SJCRH30 (cell line): Measurements from ENCODE around the gene TAS2R5. TPM values are rescaled to one million over a fixed set of nuclear protein-coding genes. Genes with fewer than 3 reads are reported as not detected.

Experiments used
- DNase-seq, 2 experiments: peaks; one replicate each; pipeline ENCODE4 v3.0.0-alpha.2; 2015 to 2020
- H3K27ac ChIP-seq: fragments of 250-450 bp; sonication (Bioruptor Pico); 2 replicates; pipeline ENCODE4 v1.5.1; 2020; ENCODE audit warnings: mild to moderate bottlenecking, moderate library complexity
- H3K27me3 ChIP-seq: fragments of 250-450 bp; sonication (Bioruptor Pico); 2 replicates; pipeline ENCODE4 v1.5.1; 2020; ENCODE audit warnings: mild to moderate bottlenecking, moderate library complexity
- H3K36me3 ChIP-seq: fragments of 250-450 bp; sonication (Bioruptor Pico); 2 replicates; pipeline ENCODE4 v1.5.1; 2020; ENCODE audit warnings: mild to moderate bottlenecking, moderate library complexity
- H3K4me1 ChIP-seq: fragments of 250-450 bp; sonication (Bioruptor Pico); 2 replicates; pipeline ENCODE4 v1.5.1; 2020; ENCODE audit warnings: mild to moderate bottlenecking, moderate library complexity
- H3K4me3 ChIP-seq: fragments of 250-450 bp; sonication (Bioruptor Pico); 2 replicates; pipeline ENCODE4 v1.5.1; 2020; ENCODE audit warnings: mild to moderate bottlenecking, moderate library complexity
- H3K9me3 ChIP-seq: fragments of 250-450 bp; sonication (Bioruptor Pico); replicated peaks from 2 replicates; pipeline ENCODE4 v1.5.1; 2020; ENCODE audit warnings: mild to moderate bottlenecking, moderate library complexity
- total RNA-seq: library from RNA; depleted of rRNA; stranded (reverse); fragments of >200 nt; shearing (Covaris generic); gene quantifications from 2 replicates; pipeline ENCODE4 v1.2.3, GENCODE V29; 2014; rRNA removed

TAS2R5 gene
- total RNA-seq, 1 experiment from 2014 or later: 0.18 TPM

DNA sequence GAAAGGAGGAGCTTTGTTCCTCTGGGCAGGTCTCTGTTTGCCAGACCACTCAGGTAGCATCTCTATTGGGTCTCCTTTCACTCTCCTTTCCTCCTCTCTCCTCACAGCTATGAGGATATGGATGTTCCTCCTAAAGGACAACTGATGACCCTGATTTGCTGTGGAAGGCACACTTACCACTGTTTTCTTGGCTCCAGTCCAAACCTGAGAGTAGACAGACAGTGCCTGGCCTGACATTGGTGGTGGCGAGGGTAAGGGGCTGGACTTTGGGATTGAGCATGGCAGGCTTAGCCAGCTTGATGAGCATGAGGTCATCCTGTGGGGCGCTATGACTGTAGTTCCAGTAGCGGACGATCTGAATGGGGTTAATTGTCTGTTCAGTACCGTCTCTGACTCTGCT is 47.7 kb downstream of the TAS2R5 start:
- H3K4me3 ChIP-seq: no peak overlapping the region
- H3K36me3 ChIP-seq: no peaks in the 10 kb centered on the region
- H3K27ac ChIP-seq: no peak overlapping the region
- peak in 1 of 2 experiments; percentile 16 for DNase-seq
- no peaks in the 10 kb centered on the region for H3K4me1 ChIP-seq
- no peaks in the 10 kb centered on the region for H3K9me3 ChIP-seq
- no peaks in the 10 kb centered on the region for H3K27me3 ChIP-seq

DNA sequence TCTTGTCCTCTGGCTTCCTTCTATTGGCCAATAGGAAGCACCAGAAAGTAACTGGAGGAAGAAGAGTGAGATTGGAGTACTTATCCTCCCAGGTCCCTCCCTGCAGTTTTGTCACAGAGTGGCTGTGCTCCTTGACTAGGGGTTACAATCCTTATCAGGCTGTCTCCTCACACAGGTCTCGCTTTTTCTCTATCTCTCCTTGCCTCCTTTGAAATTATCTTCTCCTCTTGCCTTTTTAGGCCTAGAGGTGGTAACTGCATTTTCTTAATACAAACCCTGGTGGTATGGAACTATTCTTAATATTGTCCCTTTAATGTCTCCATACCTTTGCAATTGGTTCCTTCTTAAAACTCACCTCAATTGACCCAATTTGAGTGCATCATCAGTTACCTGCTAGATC is 48.6 kb downstream of the TAS2R5 start:
- no peaks in the 10 kb centered on the region for H3K4me1 ChIP-seq

DNA sequence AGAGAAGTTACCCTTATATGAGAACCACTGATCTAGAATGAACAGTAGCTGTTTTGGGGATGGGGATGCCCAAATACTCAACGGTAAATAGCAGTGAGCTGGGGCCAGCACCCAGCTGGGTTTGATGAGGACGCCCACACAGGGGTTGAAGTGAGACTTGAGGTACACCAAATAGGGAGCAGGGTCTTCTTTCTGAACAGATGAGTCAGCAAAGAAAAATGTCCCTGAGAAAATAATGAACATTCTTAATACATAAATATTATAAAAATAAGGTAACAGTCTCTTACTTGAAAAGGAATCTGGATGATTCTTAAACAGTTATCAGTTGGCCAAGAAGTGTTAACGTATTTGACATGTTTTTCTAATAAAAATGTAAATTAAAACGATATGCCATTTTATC is 49.2 kb downstream of the TAS2R5 start:
- H3K36me3 ChIP-seq: no peaks in the 10 kb centered on the region
- no peaks in the 10 kb centered on the region for H3K4me1 ChIP-seq
- no peaks in the 10 kb centered on the region for H3K9me3 ChIP-seq
- no peak for DNase-seq
- no peaks in the 10 kb centered on the region for H3K27me3 ChIP-seq
- H3K4me3 ChIP-seq: no peak overlapping the region
- no peak overlapping the region for H3K27ac ChIP-seq

More for the DNA sequence above, 48.6 kb downstream of the TAS2R5 start:
- Histone ChIP-seq H3K9me3 (no peaks in the 10 kb centered on the region), H3K36me3 (no peaks in the 10 kb centered on the region), H3K27me3 (no peaks in the 10 kb centered on the region), H3K27ac (no peak overlapping the region), H3K4me3 (no peak overlapping the region)
- no peak for DNase-seq

DNA sequence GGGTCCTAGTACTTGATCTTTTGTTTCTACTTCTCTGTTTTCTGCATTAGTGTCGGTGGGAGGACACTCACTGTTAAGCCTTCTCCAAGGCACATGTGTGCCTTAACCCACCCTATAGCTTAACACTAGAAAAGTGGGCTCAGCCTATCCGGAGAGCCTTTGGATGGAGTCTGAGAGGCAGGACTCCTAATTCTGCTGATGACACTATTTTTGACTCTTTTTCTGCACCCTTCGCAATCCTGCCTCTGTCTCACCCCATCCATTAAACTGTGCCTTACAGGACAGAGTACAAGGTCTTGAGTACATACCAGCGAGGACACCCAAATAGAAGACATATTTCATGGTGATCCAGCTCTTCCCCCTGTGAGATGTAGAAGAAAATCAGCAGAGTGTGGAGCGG is 50.7 kb downstream of the TAS2R5 start:
- no peak overlapping the region for H3K4me3 ChIP-seq

More for the DNA sequence above, 50.7 kb downstream of the TAS2R5 start:
- H3K36me3 ChIP-seq: no peaks in the 10 kb centered on the region
- no peak for DNase-seq
- no peaks in the 10 kb centered on the region for H3K4me1 ChIP-seq
- H3K9me3 ChIP-seq: no peaks in the 10 kb centered on the region
- no peaks in the 10 kb centered on the region for H3K27me3 ChIP-seq
- H3K27ac ChIP-seq: no peak overlapping the region

Other genes with a start within 250 kb of the TAS2R5 start
- gene AGK, start 238.8 kb upstream of the TAS2R5 start, total RNA-seq: 41.5 and 46.7 TPM in 2 replicates
- gene DENND11, start 88.1 kb upstream of the TAS2R5 start, total RNA-seq: 14.5 and 17.0 TPM in 2 replicates
- not detected in 2 replicates for gene WEE2, start 81.9 kb upstream of the TAS2R5 start, total RNA-seq
- 369 and 396 TPM in 2 replicates for gene SSBP1, start 51.9 kb upstream of the TAS2R5 start, total RNA-seq
- gene TAS2R3, start 26.1 kb upstream of the TAS2R5 start, total RNA-seq: 0.24 and 0.38 TPM in 2 replicates
- 0.18 and 0.43 TPM in 2 replicates for gene TAS2R4, start 13.5 kb upstream of the TAS2R5 start, total RNA-seq
- not detected in 2 replicates for gene PRSS37, start 51.3 kb downstream of the TAS2R5 start, total RNA-seq
- gene OR9A4, start 126.2 kb downstream of the TAS2R5 start, total RNA-seq: not detected in 2 replicates
- gene CLEC5A, start 156.8 kb downstream of the TAS2R5 start, total RNA-seq: not detected in 2 replicates
- gene TAS2R38, start 183.6 kb downstream of the TAS2R5 start, total RNA-seq: not detected in 2 replicates
- 0.02 TPM in 1 of 2 replicates, not detected in the other for gene MGAM, start 205.7 kb downstream of the TAS2R5 start, total RNA-seq